T-cell (primary cell): ENCODE data around the gene TUBB2A. TPM values are rescaled to one million over a fixed set of nuclear protein-coding genes. Genes with fewer than 3 reads are reported as not detected.
"Not testable (repeated sequence)": the region's sequence is repeated elsewhere in the genome, so short reads cannot be mapped to it uniquely, and the experiment has no call there.

Experiments
- ATAC-seq, 4 experiments: fragments of 200-7000 bp in 3 of 4; fragments of 150-1000 bp in 1 of 4; cut with Tn5 transposase; replicated peaks in 1 of 4; 1 replicate in 3 of 4; 2 replicates in 1 of 4; pipeline ENCODE4 v1.10.0; 2021; ENCODE audit warnings: moderate library complexity in 3 of 4, mild to moderate bottlenecking in 2 of 4, moderate number of reproducible peaks in 1 of 4
- CTCF ChIA-PET, 2 donors: fragments of 300-600 bp; sonication (Branson Sonifier 250); formaldehyde crosslinking; loops; one replicate each; lab custom pipeline; 2022; ENCODE audit warnings: antibody characterized with exemption in 2 of 2; lab: Charles Lee
- POLR2A ChIA-PET, 2 donors: fragments of 300-600 bp; sonication (Branson Sonifier 250); formaldehyde crosslinking; loops; one replicate each; lab custom pipeline; 2022; ENCODE audit warnings: antibody characterized with exemption in 2 of 2; lab: Charles Lee
- DNase-seq, 35 experiments: peaks; one replicate each; pipeline versions ENCODE4 v3.0.0 to v3.0.0-alpha.2; 2013 to 2023
- H3K27ac ChIP-seq: one replicate; pipeline ENCODE4 v1.5.1; 2013; ENCODE audit warnings: low read length
- H3K27me3 ChIP-seq, 2 experiments: replicated peaks in 1 of 2; 1 replicate in 1 of 2; 2 replicates in 1 of 2; pipeline versions ENCODE4 v1.6.1 to v1.7.0; 2013; ENCODE audit warnings: low read length in 1 of 2, mixed read lengths in 1 of 2; ENCODE audit not compliant: control insufficient read depth in 2 of 2, insufficient read depth in 2 of 2; ENCODE audit errors: extremely low read depth in 1 of 2
- H3K36me3 ChIP-seq, 2 donors: 1 replicate in 1 of 2; 2 replicates in 1 of 2; pipeline versions ENCODE4 v1.6.1 to v1.7.0; 2013; ENCODE audit warnings: low read length in 1 of 2; ENCODE audit not compliant: control insufficient read depth in 2 of 2, insufficient read depth in 1 of 2; ENCODE audit errors: extremely low read depth in 1 of 2
- H3K4me1 ChIP-seq, 2 experiments: 1 replicate in 1 of 2; 2 replicates in 1 of 2; pipeline versions ENCODE4 v1.6.1 to v1.7.0; 2013; ENCODE audit warnings: low read length in 2 of 2, mixed read lengths in 1 of 2; ENCODE audit not compliant: insufficient read depth in 2 of 2, control insufficient read depth in 1 of 2; ENCODE audit errors: extremely low read depth in 1 of 2
- H3K4me3 ChIP-seq, 2 donors: 1 replicate in 1 of 2; 2 replicates in 1 of 2; pipeline versions ENCODE4 v1.5.1 to v1.7.0; 2013; ENCODE audit warnings: mild to moderate bottlenecking in 2 of 2, low read length in 1 of 2, moderate library complexity in 1 of 2; ENCODE audit not compliant: control insufficient read depth in 1 of 2; ENCODE audit errors: extremely low read depth in 1 of 2
- H3K9me3 ChIP-seq: 2 replicates; pipeline ENCODE4 v1.7.0; 2013
- H3K27ac Mint-ChIP-seq, 2 donors: one replicate each; pipeline ENCODE4 v1.8.0; 2020 to 2021; ENCODE audit warnings: mild to moderate bottlenecking in 2 of 2, mixed read lengths in 2 of 2
- H3K27me3 Mint-ChIP-seq, 2 donors: one replicate each; pipeline ENCODE4 v1.8.0; 2021 to 2022; ENCODE audit warnings: mixed read lengths in 2 of 2
- H3K36me3 Mint-ChIP-seq: one replicate; pipeline ENCODE4 v1.8.0; 2021; ENCODE audit warnings: mixed read lengths
- H3K4me1 Mint-ChIP-seq, 3 donors: one replicate each; pipeline ENCODE4 v1.8.0; 2020 to 2022; ENCODE audit warnings: mixed read lengths in 3 of 3, mild to moderate bottlenecking in 1 of 3
- H3K4me3 Mint-ChIP-seq, 3 donors: one replicate each; pipeline ENCODE4 v1.8.0; 2020 to 2022; ENCODE audit warnings: mild to moderate bottlenecking in 3 of 3, mixed read lengths in 3 of 3, moderate library complexity in 3 of 3
- H3K9me3 Mint-ChIP-seq, 3 donors: one replicate each; pipeline ENCODE4 v1.8.0; 2020 to 2022; ENCODE audit warnings: mixed read lengths in 3 of 3
- WGBS: methylation state at CpG from one replicate; pipeline ENCODE4 v1.1.5; 2013; ENCODE audit warnings: missing lambda C conversion rate; ENCODE audit not compliant: insufficient coverage; 5-methylcytosine and 5-hydroxymethylcytosine counted together
- total RNA-seq, 35 experiments: library from RNA in 6 of 35; stranded (reverse) in 6 of 35; fragments of 120-200 nt in 1 of 35; gene quantifications; one replicate each; pipeline versions ENCODE4 v1.2.1 to v1.2.4 and lab custom pipeline; 2013 to 2026

TUBB2A gene
- total RNA-seq, 5 donors from 2014 or later (not counting 1 experiment from before 2014, with no cell fraction given): 4.5 to 34.7 (median 9.6) TPM

DNA sequence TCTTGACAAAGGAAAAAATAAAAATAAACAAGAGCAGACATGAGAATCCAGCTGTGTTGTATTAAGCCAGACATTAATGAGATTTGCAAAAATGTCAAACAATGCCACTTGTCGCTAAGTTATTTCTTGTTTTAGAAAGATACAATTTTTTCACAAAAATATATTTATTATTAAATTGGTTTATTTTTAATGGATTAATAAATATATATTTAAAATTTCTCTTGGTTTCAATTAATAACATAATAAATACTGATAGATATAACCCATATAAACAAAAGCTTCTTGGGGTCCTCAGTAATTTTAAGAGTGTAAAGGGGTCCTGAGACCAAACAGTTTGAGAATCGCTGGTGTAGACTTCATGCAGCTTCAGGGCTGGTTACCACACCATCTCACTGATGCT is 44.0 kb upstream of the TUBB2A start:
- no peak overlapping the region for H3K27ac Mint-ChIP-seq
- peaks cover 3% of the 10 kb centered on the region for H3K36me3 Mint-ChIP-seq
- H3K27me3 Mint-ChIP-seq: peaks cover 10 to 15% of the 10 kb centered on the region in 2 donors
- H3K4me3 Mint-ChIP-seq: no peak overlapping the region
- Histone ChIP-seq H3K4me1 (no peaks in the 10 kb centered on the region), H3K36me3 (no peaks in the 10 kb centered on the region), H3K27ac (no peak overlapping the region), H3K9me3 (no peaks in the 10 kb centered on the region), H3K4me3 (no peak overlapping the region), H3K27me3 (peaks cover 0 to 2% of the 10 kb centered on the region in 2 experiments)
- no CpG with 5 or more reads among the region's 2 CpGs for WGBS
- POLR2A ChIA-PET: interaction anchor here in 1 of 2 donors (0.6 kb wide), 1 partner anchor 665 kb away, joined by 3 read pairs; no protein-coding TSS in a partner anchor
- DNase-seq (no peak), ATAC-seq (no peak)
- CTCF ChIA-PET: no interaction called here
- H3K4me1 Mint-ChIP-seq: peaks cover 0 to 6% (median 0%) of the 10 kb centered on the region in 3 donors
- peaks cover 4 to 5% (median 4%) of the 10 kb centered on the region in 3 donors for H3K9me3 Mint-ChIP-seq

DNA sequence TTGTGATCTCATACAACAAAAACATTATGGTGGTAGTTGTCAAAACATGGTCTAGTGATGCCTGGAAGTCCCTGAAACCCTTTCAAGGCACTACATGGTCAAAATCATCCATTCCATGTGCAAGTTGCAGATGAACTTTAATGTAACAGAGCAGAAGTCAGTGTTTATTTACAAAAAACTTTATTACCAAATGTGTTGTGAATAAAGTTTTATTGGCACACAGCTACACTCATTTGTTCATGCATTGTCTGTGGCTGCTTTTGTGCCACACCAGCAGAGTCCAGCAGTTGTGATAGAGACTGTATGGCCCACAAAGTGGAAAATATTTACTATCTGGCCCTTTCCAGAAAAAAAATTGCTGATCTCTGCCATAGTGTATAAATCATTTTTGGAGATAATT is 43.3 kb upstream of the TUBB2A start:
- H3K4me1 ChIP-seq: no peaks in the 10 kb centered on the region
- H3K27me3 Mint-ChIP-seq: peaks cover 10 to 15% of the 10 kb centered on the region in 2 donors
- H3K27me3 ChIP-seq: peaks cover 0 to 3% of the 10 kb centered on the region in 2 experiments
- H3K4me3 ChIP-seq: no peak overlapping the region
- no peaks in the 10 kb centered on the region for H3K9me3 ChIP-seq
- CTCF ChIA-PET: no interaction called here
- peaks cover 4 to 5% (median 4%) of the 10 kb centered on the region in 3 donors for H3K9me3 Mint-ChIP-seq
- POLR2A ChIA-PET: no interaction called here
- no peak for ATAC-seq
- H3K4me1 Mint-ChIP-seq: peaks cover 0 to 6% (median 0%) of the 10 kb centered on the region in 3 donors
- no peaks in the 10 kb centered on the region for H3K36me3 ChIP-seq
- no peak overlapping the region for H3K27ac Mint-ChIP-seq
- H3K27ac ChIP-seq: no peak overlapping the region
- H3K4me3 Mint-ChIP-seq: no peak overlapping the region
- DNase-seq: no peak
- H3K36me3 Mint-ChIP-seq: peaks cover 3% of the 10 kb centered on the region

DNA sequence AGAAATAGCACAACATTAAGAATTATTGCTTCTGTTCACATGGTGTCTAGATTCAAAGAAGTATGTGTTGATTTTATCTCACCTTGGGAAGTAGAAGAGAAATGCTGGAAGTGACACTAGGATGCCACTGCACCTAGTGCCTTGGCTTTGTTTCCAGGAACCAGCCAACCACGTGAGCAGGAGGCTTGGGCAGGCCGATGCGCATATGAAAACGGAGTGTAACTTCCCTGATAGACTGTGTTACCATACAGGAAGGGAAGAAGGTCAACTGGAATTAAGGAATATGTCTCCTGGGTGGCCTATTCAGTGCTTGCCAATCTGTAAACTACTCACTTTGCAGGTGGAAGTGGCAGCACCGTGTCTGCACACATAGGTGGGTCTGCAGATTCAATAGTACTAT is 42.0 kb upstream of the TUBB2A start:
- ATAC-seq (no peak), DNase-seq (no peak)
- Histone ChIP-seq H3K9me3 (no peaks in the 10 kb centered on the region), H3K27me3 (peaks cover 0 to 11% of the 10 kb centered on the region in 2 experiments), H3K27ac (no peak overlapping the region), H3K4me3 (no peak overlapping the region), H3K4me1 (no peaks in the 10 kb centered on the region), H3K36me3 (no peaks in the 10 kb centered on the region)
- peaks cover 1 to 4% (median 2%) of the 10 kb centered on the region in 3 donors for H3K9me3 Mint-ChIP-seq
- POLR2A ChIA-PET: interaction anchor here in 1 of 2 donors (0.6 kb wide), 1 partner anchor 1010 kb away, joined by 3 read pairs; no protein-coding TSS in a partner anchor
- peaks cover 0 to 5% (median 0%) of the 10 kb centered on the region in 3 donors for H3K4me1 Mint-ChIP-seq
- no peak overlapping the region for H3K27ac Mint-ChIP-seq
- H3K27me3 Mint-ChIP-seq: peaks cover 10 to 15% of the 10 kb centered on the region in 2 donors
- peaks cover 3% of the 10 kb centered on the region for H3K36me3 Mint-ChIP-seq
- no peak overlapping the region for H3K4me3 Mint-ChIP-seq
- no CpG with 5 or more reads among the region's 5 CpGs for WGBS
- CTCF ChIA-PET: no interaction called here

DNA sequence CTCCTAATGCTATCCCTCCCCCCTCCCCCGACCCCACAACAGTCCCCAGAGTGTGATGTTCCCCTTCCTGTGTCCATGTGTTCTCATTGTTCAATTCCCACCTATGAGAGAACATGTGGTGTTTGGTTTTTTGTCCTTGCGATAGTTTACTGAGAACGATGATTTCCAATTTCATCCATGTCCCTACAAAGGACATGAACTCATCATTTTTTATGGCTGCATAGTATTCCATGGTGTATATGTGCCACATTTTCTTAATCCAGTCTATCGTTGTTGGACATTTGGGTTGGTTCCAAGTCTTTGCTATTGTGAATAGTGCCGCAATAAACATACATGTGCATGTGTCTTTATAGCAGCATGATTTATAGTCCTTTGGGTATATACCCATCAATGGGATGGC is 40.4 kb upstream of the TUBB2A start:
- not testable (repeated sequence) for ATAC-seq, H3K4me3 ChIP-seq, H3K4me3 Mint-ChIP-seq

DNA sequence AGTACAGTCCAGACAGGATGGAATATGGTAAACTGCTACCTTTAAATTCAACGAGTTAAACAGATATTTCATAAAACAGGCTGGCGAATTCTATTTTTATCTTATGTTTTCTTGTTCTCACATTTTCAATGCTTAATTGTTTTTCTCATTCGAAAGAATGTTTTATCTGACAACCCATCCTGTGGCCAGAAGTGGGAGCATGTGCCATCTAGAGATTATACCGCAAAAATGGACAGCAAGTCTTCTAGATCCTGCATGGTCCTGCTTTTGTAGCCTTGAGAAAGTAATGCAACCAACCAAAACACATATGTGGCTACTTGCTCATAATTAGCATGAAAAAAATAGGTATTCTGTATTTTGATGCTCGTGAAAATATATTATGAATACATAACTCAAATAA is 39.4 kb upstream of the TUBB2A start:
- Histone ChIP-seq H3K27me3 (peaks cover 0 to 17% of the 10 kb centered on the region in 2 experiments), H3K27ac (no peak overlapping the region), H3K36me3 (no peaks in the 10 kb centered on the region), H3K9me3 (no peaks in the 10 kb centered on the region), H3K4me3 (no peak overlapping the region), H3K4me1 (no peaks in the 10 kb centered on the region)
- DNase-seq: no peak
- Mint-ChIP-seq H3K4me3 (no peak overlapping the region), H3K4me1 (no peaks in the 10 kb centered on the region), H3K27ac (no peak overlapping the region), H3K36me3 (no peaks in the 10 kb centered on the region), H3K9me3 (peaks cover 0 to 4% (median 2%) of the 10 kb centered on the region in 3 donors), H3K27me3 (peaks cover 0 to 4% of the 10 kb centered on the region in 2 donors)
- CTCF ChIA-PET: no interaction called here
- WGBS: 100% methylated on average over 2 of the region's 5 CpGs
- ATAC-seq: no peak
- POLR2A ChIA-PET: no interaction called here

More for the DNA sequence above, 40.4 kb upstream of the TUBB2A start:
- H3K9me3 ChIP-seq, H3K4me1 Mint-ChIP-seq, H3K36me3 ChIP-seq, H3K27ac ChIP-seq, DNase-seq, H3K36me3 Mint-ChIP-seq, H3K27me3 Mint-ChIP-seq, POLR2A ChIA-PET, H3K27ac Mint-ChIP-seq, CTCF ChIA-PET, H3K4me1 ChIP-seq, H3K9me3 Mint-ChIP-seq: not testable (repeated sequence)
- WGBS: no CpG with 5 or more reads among the region's 5 CpGs
- H3K27me3 ChIP-seq: peaks cover 0 to 17% of the 10 kb centered on the region in 2 experiments

DNA sequence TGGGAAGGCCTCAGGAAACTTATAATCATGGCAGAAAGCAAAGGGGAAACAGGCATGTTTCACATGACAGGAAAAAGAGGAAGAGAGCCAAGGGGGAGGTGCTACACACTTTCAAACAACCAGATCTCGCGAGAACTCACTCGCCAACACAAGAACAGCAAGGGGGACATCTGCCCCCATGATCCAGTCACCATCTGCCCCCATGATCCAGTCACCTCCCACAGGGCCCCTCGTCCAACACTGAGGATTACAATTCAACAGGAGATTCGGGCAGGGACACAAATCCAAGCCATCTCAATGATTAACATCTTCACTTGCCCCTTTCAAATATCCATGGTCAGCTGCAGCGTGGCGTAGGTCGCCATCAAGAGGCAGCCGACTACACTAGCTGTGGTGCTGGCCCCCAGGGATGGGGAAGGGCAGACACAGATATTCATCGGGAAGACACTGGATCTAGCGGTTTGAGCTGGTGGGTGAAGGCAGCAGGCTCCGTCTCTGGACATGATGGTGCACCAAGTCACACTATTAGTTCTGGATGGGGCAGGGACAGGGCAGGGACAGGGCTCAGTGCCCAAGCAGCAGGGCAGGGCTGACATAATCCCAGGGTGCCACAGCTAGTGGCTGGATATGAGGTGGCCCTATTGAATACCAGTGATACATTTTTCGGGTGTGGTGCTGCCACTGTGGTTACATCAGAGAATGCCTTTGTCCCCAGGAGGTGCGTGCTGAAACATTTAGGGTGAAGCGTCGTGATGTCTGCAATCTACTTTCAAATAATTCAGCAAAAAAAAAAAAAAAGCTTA is 38.6 kb upstream of the TUBB2A start:
- Histone ChIP-seq H3K36me3 (no peaks in the 10 kb centered on the region), H3K27me3 (peaks cover 0 to 17% of the 10 kb centered on the region in 2 experiments), H3K27ac (no peak overlapping the region), H3K4me1 (no peaks in the 10 kb centered on the region), H3K4me3 (no peak overlapping the region), H3K9me3 (no peaks in the 10 kb centered on the region)
- DNase-seq (peak in 1 of 35 experiments; percentile 8), ATAC-seq (peak in 1 of 4 experiments; percentile 9)
- H3K27me3 Mint-ChIP-seq: peaks cover 0 to 4% of the 10 kb centered on the region in 2 donors
- POLR2A ChIA-PET: no interaction called here
- H3K36me3 Mint-ChIP-seq: no peaks in the 10 kb centered on the region
- CTCF ChIA-PET: no interaction called here
- H3K4me3 Mint-ChIP-seq: no peak overlapping the region
- no peak overlapping the region for H3K27ac Mint-ChIP-seq
- 91% methylated on average over 10 of the region's 16 CpGs for WGBS
- peaks cover 0 to 4% (median 2%) of the 10 kb centered on the region in 3 donors for H3K9me3 Mint-ChIP-seq
- no peaks in the 10 kb centered on the region for H3K4me1 Mint-ChIP-seq
